Measurements from ENCODE around the gene ENPP1. TPM values are rescaled to one million over a fixed set of nuclear protein-coding genes. Genes with fewer than 3 reads are reported as not detected.

ENPP1 gene
- total RNA-seq, 1 experiment from 2014 or later: 29.7 TPM

- ChIA-PET POLR2A (no interaction called here), CTCF (no interaction called here)
- Mint-ChIP-seq H3K27me3 (ENCODE audit: low read depth) (peaks cover 10% of the 10 kb centered on the region), H3K36me3 (peaks cover 7% of the 10 kb centered on the region; the same call in 1 of the 2 replicates), H3K4me3 (no peak overlapping the region), H3K4me1 (peaks cover 27% of the 10 kb centered on the region), H3K27ac (no peak overlapping the region), H3K9me3 (no peaks in the 10 kb centered on the region)
- TF ChIP-seq OVOL2 (CRISPR knock-in tag; IDR thresholded peaks at IDR 0.05; ENCODE audit: borderline replicate concordance) (no peak), NFATC4 (CRISPR knock-in tag; IDR thresholded peaks at IDR 0.05) (no peak), E2F5 (CRISPR knock-in tag; IDR thresholded peaks at IDR 0.05) (no peak), NFE2L1 (CRISPR knock-in tag; IDR thresholded peaks at IDR 0.05) (no peak), ZNF512 (CRISPR knock-in tag; IDR thresholded peaks at IDR 0.05; ENCODE audit: borderline replicate concordance) (no peak), NR2C2 (CRISPR knock-in tag; IDR thresholded peaks at IDR 0.05) (no peak), PRRX2 (CRISPR knock-in tag; IDR thresholded peaks at IDR 0.05) (no peak), HMGA2 (CRISPR knock-in tag; IDR thresholded peaks at IDR 0.05) (no peak), ZMAT4 (CRISPR knock-in tag; IDR thresholded peaks at IDR 0.05) (no peak), TEAD4 (CRISPR knock-in tag; IDR thresholded peaks at IDR 0.05) (no peak), ZSCAN18 (CRISPR knock-in tag; IDR thresholded peaks at IDR 0.05) (no peak), ERG (CRISPR knock-in tag; IDR thresholded peaks at IDR 0.05) (no peak), JUN (CRISPR knock-in tag; IDR thresholded peaks at IDR 0.05) (no peak), NR3C1 (CRISPR knock-in tag; conservative IDR thresholded peaks at IDR 0.05; ENCODE audit: low read depth) (no peak), ZNF416 (CRISPR knock-in tag; IDR thresholded peaks at IDR 0.05) (no peak)
- no peak for DNase-seq (ENCODE audit: low spot score)
- ATAC-seq: no peak
Observed at GRCh38 chr6:131936156-131936555, 128.3 kb downstream of the ENPP1 start.

- Mint-ChIP-seq H3K9me3 (no peaks in the 10 kb centered on the region), H3K36me3 (peaks cover 6% of the 10 kb centered on the region; the same call in 1 of the 2 replicates), H3K4me1 (peaks cover 27% of the 10 kb centered on the region), H3K27me3 (ENCODE audit: low read depth) (peaks cover 1% of the 10 kb centered on the region), H3K4me3 (no peak overlapping the region), H3K27ac (no peak overlapping the region)
- ATAC-seq: peak; percentile 87
- CTCF ChIA-PET: interaction anchor here (0.6 to 0.7 kb wide), 2 partner anchors 242 to 336 kb away, joined by 3 to 4 read pairs; no protein-coding TSS in a partner anchor
- POLR2A ChIA-PET: interaction anchor here (1.4 kb wide), 1 partner anchor 14 kb away, joined by 6 read pairs; the partner anchor contains the start of gene CCN2
- TF ChIP-seq ZNF232 (CRISPR knock-in tag; IDR thresholded peaks at IDR 0.05) (no peak), ZNF416 (CRISPR knock-in tag; IDR thresholded peaks at IDR 0.05) (no peak), ZNF423 (CRISPR knock-in tag; IDR thresholded peaks at IDR 0.05) (no peak), ZMAT4 (CRISPR knock-in tag; IDR thresholded peaks at IDR 0.05) (no peak), OVOL2 (CRISPR knock-in tag; IDR thresholded peaks at IDR 0.05; ENCODE audit: borderline replicate concordance) (no peak), ETV6 (CRISPR knock-in tag; IDR thresholded peaks at IDR 0.05) (no peak), GRHL2 (CRISPR knock-in tag; IDR thresholded peaks at IDR 0.05; ENCODE audit: insufficient replicate concordance, severe bottlenecking) (no peak), E2F4 (CRISPR knock-in tag; IDR thresholded peaks at IDR 0.05; ENCODE audit: borderline replicate concordance, low read depth) (no peak), ZNF317 (CRISPR knock-in tag; IDR thresholded peaks at IDR 0.05; ENCODE audit: borderline replicate concordance, low read depth) (no peak), ELF4 (CRISPR knock-in tag; IDR thresholded peaks at IDR 0.05; ENCODE audit: low read depth) (no peak), FOXK1 (CRISPR knock-in tag; IDR thresholded peaks at IDR 0.05) (no peak), TCF7 (CRISPR knock-in tag; IDR thresholded peaks at IDR 0.05; ENCODE audit: low read depth) (no peak), FOXP1 (CRISPR knock-in tag; IDR thresholded peaks at IDR 0.05; ENCODE audit: borderline replicate concordance) (no peak), ERG (CRISPR knock-in tag; IDR thresholded peaks at IDR 0.05) (no peak), ZNF512 (CRISPR knock-in tag; IDR thresholded peaks at IDR 0.05; ENCODE audit: borderline replicate concordance) (no peak)
- DNase-seq (ENCODE audit: low spot score): no peak
Observed at GRCh38 chr6:131937226-131937625, 129.4 kb downstream of the ENPP1 start.

Data from WTC11 (cell line).